Measurements from ENCODE around the gene MAD1L1. TPM values are rescaled to one million over a fixed set of nuclear protein-coding genes. Genes with fewer than 3 reads are reported as not detected.
"Not testable (repeated sequence)": the region's sequence is repeated elsewhere in the genome, so short reads cannot be mapped to it uniquely, and the experiment has no call there.

Gene MAD1L1
- total RNA-seq, 1 donor from 2014 or later = 32.7 TPM

DNA sequence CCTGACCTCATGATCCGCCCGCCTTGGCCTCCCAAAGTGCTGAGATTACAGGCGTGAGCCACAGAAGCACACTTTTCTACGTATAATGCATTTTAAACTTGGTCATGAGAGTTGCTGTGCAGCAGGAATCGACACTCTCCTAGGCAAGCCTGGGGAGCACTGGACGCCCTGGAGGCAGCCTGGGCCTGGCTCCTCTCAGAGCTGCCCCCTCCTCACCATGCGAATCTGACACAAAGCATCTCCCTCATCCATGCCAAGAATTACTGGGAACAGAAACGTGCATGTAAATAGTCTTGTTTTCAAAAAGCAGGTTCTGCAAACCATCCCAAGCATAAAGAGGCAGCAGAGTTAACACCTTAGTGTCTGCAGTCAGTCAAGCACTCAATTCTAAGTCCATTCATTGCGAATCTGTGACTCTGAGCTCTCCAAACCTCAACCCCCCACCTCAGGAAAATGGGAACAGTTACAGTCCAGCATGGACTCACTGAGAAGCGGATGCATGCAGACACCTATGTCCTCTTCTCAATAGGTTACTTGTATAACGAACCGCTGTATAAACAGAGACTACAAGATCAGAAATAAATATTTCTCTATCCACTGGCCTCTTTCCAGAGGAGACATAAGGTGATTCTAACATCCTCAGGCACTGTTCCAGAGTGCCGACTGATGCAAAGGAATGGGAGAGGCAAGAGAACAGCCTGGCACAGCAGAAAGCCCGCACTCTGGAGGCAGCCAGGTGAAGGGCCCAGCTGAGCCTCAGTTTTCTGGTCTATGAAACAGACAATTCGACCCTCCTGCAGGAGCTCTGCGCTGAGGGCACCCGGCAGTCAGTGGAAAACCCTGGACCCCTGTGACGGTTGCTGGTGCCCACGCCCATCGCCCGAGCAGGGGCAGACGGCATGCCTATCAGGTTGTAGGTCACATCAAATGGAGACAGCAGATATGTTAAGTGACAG lies 68.9 kb downstream of the MAD1L1 start:
- Mint-ChIP-seq H3K4me1 (ENCODE audit: unreplicated experiment) (peaks cover 20% of the 10 kb centered on the region), H3K36me3 (ENCODE audit: unreplicated experiment) (peaks cover 9% of the 10 kb centered on the region)

DNA sequence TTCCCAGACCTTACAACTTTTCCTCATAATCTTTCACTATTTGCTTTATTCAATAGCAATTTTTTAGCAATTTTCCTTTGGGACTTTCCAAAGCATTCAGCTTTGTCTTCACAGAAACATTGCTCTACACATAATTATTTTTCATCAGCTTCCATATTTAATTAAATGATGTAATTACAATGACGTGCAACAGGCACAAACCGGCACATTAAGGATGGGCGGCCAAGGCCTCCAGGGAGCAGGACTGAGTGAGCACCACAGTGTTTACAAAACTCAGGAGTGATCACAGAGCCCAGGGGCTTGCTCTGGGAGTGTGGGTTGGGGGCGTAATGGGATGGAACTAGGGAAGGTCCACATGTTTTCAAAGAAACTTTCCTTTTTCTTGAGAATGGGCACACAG lies 69.8 kb downstream of the MAD1L1 start:
- H3K27ac Mint-ChIP-seq (ENCODE audit: unreplicated experiment) = no peak overlapping the region

More for the DNA sequence above, 68.9 kb downstream of the MAD1L1 start:
- DNase-seq (ENCODE audit: extremely low spot score, unreplicated experiment) = no peak
- Mint-ChIP-seq H3K4me3 (ENCODE audit: unreplicated experiment) (no peak overlapping the region), H3K27ac (ENCODE audit: unreplicated experiment) (no peak overlapping the region), H3K27me3 (ENCODE audit: unreplicated experiment) (no peaks in the 10 kb centered on the region), H3K9me3 (ENCODE audit: unreplicated experiment) (no peaks in the 10 kb centered on the region)
- TF ChIP-seq, protein P1, sequence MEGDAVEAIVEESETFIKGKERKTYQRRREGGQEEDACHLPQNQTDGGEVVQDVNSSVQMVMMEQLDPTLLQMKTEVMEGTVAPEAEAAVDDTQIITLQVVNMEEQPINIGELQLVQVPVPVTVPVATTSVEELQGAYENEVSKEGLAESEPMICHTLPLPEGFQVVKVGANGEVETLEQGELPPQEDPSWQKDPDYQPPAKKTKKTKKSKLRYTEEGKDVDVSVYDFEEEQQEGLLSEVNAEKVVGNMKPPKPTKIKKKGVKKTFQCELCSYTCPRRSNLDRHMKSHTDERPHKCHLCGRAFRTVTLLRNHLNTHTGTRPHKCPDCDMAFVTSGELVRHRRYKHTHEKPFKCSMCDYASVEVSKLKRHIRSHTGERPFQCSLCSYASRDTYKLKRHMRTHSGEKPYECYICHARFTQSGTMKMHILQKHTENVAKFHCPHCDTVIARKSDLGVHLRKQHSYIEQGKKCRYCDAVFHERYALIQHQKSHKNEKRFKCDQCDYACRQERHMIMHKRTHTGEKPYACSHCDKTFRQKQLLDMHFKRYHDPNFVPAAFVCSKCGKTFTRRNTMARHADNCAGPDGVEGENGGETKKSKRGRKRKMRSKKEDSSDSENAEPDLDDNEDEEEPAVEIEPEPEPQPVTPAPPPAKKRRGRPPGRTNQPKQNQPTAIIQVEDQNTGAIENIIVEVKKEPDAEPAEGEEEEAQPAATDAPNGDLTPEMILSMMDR (IDR thresholded peaks at IDR 0.05) = no peak

GRCh38 chr7:2162004-2162902 lies 70.5 kb downstream of the MAD1L1 start:
- H3K27me3 Mint-ChIP-seq (ENCODE audit: unreplicated experiment); H3K9me3 Mint-ChIP-seq (ENCODE audit: unreplicated experiment); H3K36me3 Mint-ChIP-seq (ENCODE audit: unreplicated experiment); DNase-seq (ENCODE audit: extremely low spot score, unreplicated experiment); H3K4me3 Mint-ChIP-seq (ENCODE audit: unreplicated experiment); H3K27ac Mint-ChIP-seq (ENCODE audit: unreplicated experiment): not testable (repeated sequence)
- peaks cover 36% of the 10 kb centered on the region for H3K4me1 Mint-ChIP-seq (ENCODE audit: unreplicated experiment)

More for the DNA sequence above, 69.8 kb downstream of the MAD1L1 start:
- H3K9me3 Mint-ChIP-seq (ENCODE audit: unreplicated experiment) = no peaks in the 10 kb centered on the region
- no peaks in the 10 kb centered on the region for H3K27me3 Mint-ChIP-seq (ENCODE audit: unreplicated experiment)
- no peak for DNase-seq (ENCODE audit: extremely low spot score, unreplicated experiment)
- H3K4me3 Mint-ChIP-seq (ENCODE audit: unreplicated experiment) = no peak overlapping the region
- H3K36me3 Mint-ChIP-seq (ENCODE audit: unreplicated experiment) = peaks cover 9% of the 10 kb centered on the region
- TF ChIP-seq, protein P1 (IDR thresholded peaks at IDR 0.05) = no peak
- H3K4me1 Mint-ChIP-seq (ENCODE audit: unreplicated experiment) = peaks cover 28% of the 10 kb centered on the region

- Mint-ChIP-seq H3K4me1 (ENCODE audit: unreplicated experiment) (peaks cover 42% of the 10 kb centered on the region), H3K27ac (ENCODE audit: unreplicated experiment) (no peak overlapping the region), H3K27me3 (ENCODE audit: unreplicated experiment) (no peaks in the 10 kb centered on the region), H3K9me3 (ENCODE audit: unreplicated experiment) (no peaks in the 10 kb centered on the region), H3K4me3 (ENCODE audit: unreplicated experiment) (no peak overlapping the region), H3K36me3 (ENCODE audit: unreplicated experiment) (peaks cover 6% of the 10 kb centered on the region)
- DNase-seq (ENCODE audit: extremely low spot score, unreplicated experiment) = no peak
- TF ChIP-seq, protein P1 (IDR thresholded peaks at IDR 0.05) = no peak
These were observed 73.6 kb downstream of the MAD1L1 start for GRCh38 chr7:2159176-2159520.

DNA sequence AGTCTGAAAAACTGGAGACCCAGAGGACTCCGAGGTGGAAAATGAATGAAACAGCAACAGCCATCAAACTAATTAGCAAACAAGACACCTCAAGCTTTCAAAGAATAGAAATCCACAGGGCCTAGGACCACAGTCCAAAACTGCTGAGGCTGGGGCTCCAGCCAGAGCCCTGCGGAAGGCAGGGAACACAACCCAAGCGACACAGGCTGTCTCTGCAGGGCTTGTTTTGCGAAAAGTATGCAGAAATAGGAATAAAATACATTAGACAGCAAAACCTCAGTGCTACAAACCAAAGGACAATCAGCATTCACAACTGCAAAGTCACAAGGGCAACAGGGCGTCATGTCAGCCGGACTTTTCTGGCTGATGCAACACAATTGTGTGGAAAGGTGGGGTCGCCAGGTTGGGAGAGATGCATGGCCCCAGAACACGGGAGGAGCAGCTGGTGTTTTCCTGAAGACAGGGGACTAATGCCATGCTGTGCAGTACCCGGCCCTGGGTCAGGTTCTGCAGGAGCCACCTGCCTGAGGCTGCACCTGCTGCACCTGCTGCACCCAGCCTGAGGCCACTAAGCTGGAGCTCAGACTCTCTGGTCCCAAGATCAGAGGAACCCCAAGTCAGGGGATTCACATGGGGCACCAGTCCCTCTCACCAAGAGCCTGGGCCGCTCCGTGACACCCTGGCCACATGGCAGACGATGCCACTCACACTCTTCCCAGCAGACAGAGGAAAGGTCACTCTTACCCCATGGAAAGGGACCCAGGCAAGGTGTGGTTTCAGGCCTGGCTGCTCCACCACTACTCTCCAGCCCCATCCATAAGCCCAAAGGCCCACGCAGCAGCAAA lies 74.2 kb downstream of the MAD1L1 start:
- no peak for DNase-seq (ENCODE audit: extremely low spot score, unreplicated experiment)
- TF ChIP-seq, protein P1 (IDR thresholded peaks at IDR 0.05) = no peak
- H3K4me3 Mint-ChIP-seq (ENCODE audit: unreplicated experiment) = no peak overlapping the region
- no peaks in the 10 kb centered on the region for H3K27me3 Mint-ChIP-seq (ENCODE audit: unreplicated experiment)
- H3K4me1 Mint-ChIP-seq (ENCODE audit: unreplicated experiment) = peaks cover 41% of the 10 kb centered on the region
- peak overlapping the region; percentile 88 for H3K27ac Mint-ChIP-seq (ENCODE audit: unreplicated experiment)
- peaks cover 8% of the 10 kb centered on the region for H3K36me3 Mint-ChIP-seq (ENCODE audit: unreplicated experiment)
- no peaks in the 10 kb centered on the region for H3K9me3 Mint-ChIP-seq (ENCODE audit: unreplicated experiment)

Data from osteocyte (in vitro differentiated cells).